NCI-H1105 treated with DMSO at 0.1 percent for 48 hours (cell line): ENCODE measurements around the gene LRRC40.

Experiments used
- DNase-seq: peaks from one replicate; lab custom pipeline; 2025; lab: John Stamatoyannopoulos, UW

LRRC40 gene

DNA sequence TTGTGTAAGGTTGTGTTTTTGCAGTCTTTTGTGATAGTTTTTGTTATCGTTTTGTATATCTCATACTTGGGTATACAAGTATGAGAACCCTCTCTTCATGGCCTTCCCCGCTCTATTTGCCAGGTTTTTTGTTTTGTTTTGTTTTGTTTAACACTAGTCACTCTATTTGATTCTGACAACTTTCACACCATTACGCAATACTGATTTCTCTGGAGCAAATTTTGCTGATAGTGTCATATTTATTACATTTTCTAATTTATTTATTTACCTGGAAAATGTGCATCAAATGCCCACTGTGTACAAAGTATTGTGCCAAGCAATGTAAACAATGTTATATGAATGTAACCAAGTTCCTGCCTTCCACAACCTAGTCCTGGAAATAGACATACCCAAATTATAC, 90.1 kb downstream of the LRRC40 start:
- DNase-seq = no peak

DNA sequence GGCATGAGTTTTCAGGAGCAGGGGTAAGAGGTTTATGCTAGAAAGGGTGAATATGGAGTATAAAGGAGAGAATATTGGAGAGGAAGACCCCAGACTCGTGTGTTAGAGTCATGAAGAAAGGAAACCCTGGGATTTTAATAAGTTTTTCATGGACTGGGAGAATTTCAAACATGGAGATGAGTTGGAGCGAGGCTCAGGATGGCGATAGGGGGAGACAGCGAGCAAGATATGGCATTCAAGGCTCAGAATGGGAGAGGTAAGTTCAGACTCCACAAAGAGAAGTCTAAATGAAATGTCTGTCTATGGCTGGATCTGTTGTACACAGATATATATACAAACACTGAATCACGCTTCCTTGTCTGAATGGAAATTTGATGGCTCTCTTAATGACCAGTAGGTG, 92.5 kb downstream of the LRRC40 start:
- DNase-seq = no peak

GRCh38 chr1:70109241-70109640, 96.1 kb downstream of the LRRC40 start:
- no peak for DNase-seq

GRCh38 chr1:70103770-70104169, 101.6 kb downstream of the LRRC40 start:
- no peak for DNase-seq

GRCh38 chr1:70101774-70102173, 103.6 kb downstream of the LRRC40 start:
- DNase-seq = no peak

DNA sequence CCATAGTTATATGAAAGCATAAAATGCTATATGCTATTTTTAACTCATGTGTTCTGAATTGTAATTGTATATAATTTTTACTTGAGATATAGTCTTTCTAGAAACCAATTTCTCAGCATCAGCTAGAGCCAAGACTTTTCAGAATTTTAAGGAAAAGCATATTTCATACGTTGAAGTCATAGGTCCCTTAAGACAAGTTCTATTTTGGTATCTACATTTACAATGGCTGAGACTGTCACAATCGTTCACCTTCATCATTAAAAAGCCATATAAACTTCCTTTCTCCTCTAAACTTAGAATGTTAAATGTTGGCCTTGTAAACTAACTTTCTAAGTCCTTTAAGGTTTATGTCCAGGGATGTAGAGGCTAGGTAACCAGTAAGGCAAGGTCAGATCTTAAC, 104.1 kb downstream of the LRRC40 start:
- DNase-seq = no peak
